IMR-90 (cell line): ENCODE measurements around the gene RAD21L1. TPM values are rescaled to one million over a fixed set of nuclear protein-coding genes. Genes with fewer than 3 reads are reported as not detected.

Source experiments
- ATAC-seq: fragments of 200-7000 bp; cut with Tn5 transposase; 2 replicates; pipeline ENCODE4 v1.9.1; 2020; ENCODE audit warnings: low read depth, mild to moderate bottlenecking, moderate library complexity
- BruUV-seq: library from RNA; stranded (reverse); fragments of 400-500 nt; replicated peaks from 2 replicates; lab custom pipeline; 2021; lab: Mats Ljungman, UMichigan
- CTCF ChIA-PET: fragments of 300-600 bp; formaldehyde crosslinking; extraction: SDS; loops from one replicate; lab custom pipeline; 2021; ENCODE audit warnings: antibody characterized with exemption; lab: Yijun Ruan, JAX
- POLR2A ChIA-PET: fragments of 300-600 bp; sonication (Branson Sonifier 250); formaldehyde crosslinking; loops from one replicate; lab custom pipeline; 2022; ENCODE audit warnings: antibody characterized with exemption; ENCODE audit not compliant: unreplicated experiment; lab: Charles Lee
- DNase-seq: peaks from one replicate; pipeline ENCODE4 v3.0.0; 2013
- H2AFZ ChIP-seq: replicated peaks from 2 replicates; pipeline ENCODE3; 2013; ENCODE audit warnings: low read length, mild to moderate bottlenecking; ENCODE audit not compliant: poor library complexity
- H2AK5ac ChIP-seq: 2 replicates; pipeline ENCODE4 v1.6.1; 2013; ENCODE audit warnings: low read depth, low read length, inconsistent platforms
- H2AK9ac ChIP-seq: replicated peaks from 2 replicates; pipeline ENCODE3; 2013; ENCODE audit warnings: mild to moderate bottlenecking, low read depth, low read length, moderate library complexity; ENCODE audit not compliant: poor library complexity
- H2BK120ac ChIP-seq: 2 replicates; pipeline ENCODE4 v1.6.1; 2013; ENCODE audit warnings: low read depth, low read length, inconsistent platforms
- H2BK15ac ChIP-seq: 3 replicates; pipeline ENCODE4 v1.6.1; 2013; ENCODE audit warnings: low read depth, low read length, inconsistent platforms
- H2BK20ac ChIP-seq: 2 replicates; pipeline ENCODE4 v1.6.1; 2013; ENCODE audit warnings: low read depth, mild to moderate bottlenecking, inconsistent platforms, low read length, moderate library complexity
- H2BK5ac ChIP-seq: 2 replicates; pipeline ENCODE4 v1.6.1; 2013; ENCODE audit warnings: mild to moderate bottlenecking, low read depth, low read length, inconsistent platforms; ENCODE audit not compliant: poor library complexity, severe bottlenecking
- H3K14ac ChIP-seq: replicated peaks from 2 replicates; pipeline ENCODE4 v1.6.1; 2013; ENCODE audit warnings: low read depth, low read length, inconsistent platforms
- H3K18ac ChIP-seq: 2 replicates; pipeline ENCODE4 v1.6.1; 2013; ENCODE audit warnings: low read depth, low read length, control low read depth
- H3K23ac ChIP-seq: 2 replicates; pipeline ENCODE4 v1.6.1; 2013; ENCODE audit warnings: low read depth, low read length, inconsistent platforms
- H3K27ac ChIP-seq: 2 replicates; pipeline ENCODE4 v1.5.1; 2013; ENCODE audit warnings: mild to moderate bottlenecking, control low read depth, low read length; ENCODE audit not compliant: insufficient read depth
- H3K27me3 ChIP-seq: 2 replicates; pipeline ENCODE4 v1.6.1; 2013; ENCODE audit warnings: low read length; ENCODE audit not compliant: control insufficient read depth, insufficient read depth
- H3K36me3 ChIP-seq: 2 replicates; pipeline ENCODE4 v1.6.1; 2013; ENCODE audit warnings: low read length, mixed read lengths; ENCODE audit not compliant: control insufficient read depth, insufficient read depth
- H3K4ac ChIP-seq: 2 replicates; pipeline ENCODE4 v1.6.1; 2013; ENCODE audit warnings: low read depth, low read length, inconsistent platforms
- H3K4me1 ChIP-seq: 2 replicates; pipeline ENCODE4 v1.6.1; 2013; ENCODE audit warnings: low read length, mixed read lengths; ENCODE audit not compliant: control insufficient read depth, insufficient read depth
- H3K4me2 ChIP-seq: 2 replicates; pipeline ENCODE4 v1.6.1; 2013; ENCODE audit warnings: low read depth, mild to moderate bottlenecking, control low read depth, low read length, moderate library complexity
- H3K4me3 ChIP-seq: 2 replicates; pipeline ENCODE4 v1.5.1; 2013; ENCODE audit warnings: low read depth, mild to moderate bottlenecking, control low read depth, low read length, moderate library complexity; ENCODE audit not compliant: insufficient read depth
- H3K56ac ChIP-seq: 2 replicates; pipeline ENCODE4 v1.6.1; 2013; ENCODE audit warnings: low read length, inconsistent platforms; ENCODE audit not compliant: insufficient read depth; ENCODE audit errors: extremely low read depth
- H3K79me1 ChIP-seq, 2 experiments: 2 replicates each; pipeline ENCODE4 v1.6.1; 2013; ENCODE audit warnings: low read length in 2 of 2, inconsistent platforms in 1 of 2, low read depth in 1 of 2
- H3K9ac ChIP-seq: 2 replicates; pipeline ENCODE4 v1.6.1; 2013; ENCODE audit warnings: low read depth, low read length, control low read depth
- H3K9me1 ChIP-seq: 2 replicates; pipeline ENCODE4 v1.6.1; 2013; ENCODE audit warnings: low read length, inconsistent platforms; ENCODE audit not compliant: insufficient read depth
- H3K9me3 ChIP-seq: 2 replicates; pipeline ENCODE4 v1.6.1; 2013; ENCODE audit warnings: low read length; ENCODE audit not compliant: control insufficient read depth, insufficient read depth
- H4K20me1 ChIP-seq: 2 replicates; pipeline ENCODE4 v1.6.1; 2013; ENCODE audit warnings: low read length, inconsistent platforms; ENCODE audit not compliant: insufficient read depth
- H4K5ac ChIP-seq: 2 replicates; pipeline ENCODE4 v1.6.1; 2013; ENCODE audit warnings: mild to moderate bottlenecking, low read depth, low read length, control low read depth
- H4K8ac ChIP-seq, 2 experiments: 2 replicates each; pipeline ENCODE4 v1.6.1; 2013; ENCODE audit warnings: low read depth in 2 of 2, low read length in 2 of 2, control low read depth in 1 of 2, inconsistent platforms in 1 of 2
- H4K91ac ChIP-seq: 2 replicates; pipeline ENCODE4 v1.6.1; 2013; ENCODE audit warnings: low read depth, low read length, inconsistent platforms; ENCODE audit not compliant: insufficient read depth
- CEBPB ChIP-seq: IDR thresholded peaks from 2 replicates; pipeline ENCODE4 v1.6.1; 2012; ENCODE audit warnings: low read depth, low read length, improper control_type of control experiment
- NFE2L2 ChIP-seq: fragments of 150-350 bp; IDR thresholded peaks from 2 replicates; pipeline ENCODE4 v1.6.1; 2016; ENCODE audit warnings: low read depth, mild to moderate bottlenecking, low read length
- RFX5 ChIP-seq: IDR thresholded peaks from 2 replicates; pipeline ENCODE4 v1.8.0; 2012; ENCODE audit warnings: low read depth, mild to moderate bottlenecking, low read length, moderate library complexity
- WGBS, 2 experiments: methylation state at CpG; one replicate each; pipeline versions ENCODE4 v1.1.5 to v1.1.7; 2013; ENCODE audit warnings: missing lambda C conversion rate in 2 of 2; ENCODE audit not compliant: insufficient read length in 1 of 2; ENCODE audit errors: extremely low coverage in 2 of 2; 5-methylcytosine and 5-hydroxymethylcytosine counted together
- dilution Hi-C: fragments of 300-500 bp; cut with HindIII; formaldehyde crosslinking; loops from one replicate; pipeline ENCODE4 v1.14.3; 2018; ENCODE audit warnings: low sequenced_read_pairs; ENCODE audit not compliant: unreplicated experiment
- in situ Hi-C: fragments of 300-500 bp; cut with MboI; formaldehyde crosslinking; loops from 3 replicates; pipeline ENCODE4 v1.14.3; 2019; ENCODE audit warnings: low sequenced_read_pairs, inconsistent platforms, mixed read lengths
- intact Hi-C: fragments of 100-400 bp; cut with micrococcal nuclease; formaldehyde crosslinking; loops from 2 replicates; pipeline ENCODE4 v1.10.0; 2022
- polyA plus RNA-seq, 3 experiments: library from polyadenylated mRNA; depleted of rRNA; stranded (reverse); fragments of >200 nt; gene quantifications; 2 replicates each; pipeline ENCODE4 v1.2.3, GENCODE V29; 2012; ENCODE audit warnings: low replicate concordance in 1 of 3
- total RNA-seq: library from RNA; depleted of rRNA; stranded (reverse); fragments of >200 nt; gene quantifications from 2 replicates; pipeline ENCODE4 v1.2.3, GENCODE V29; 2012

Gene RAD21L1
- total and polyA plus RNA-seq, 2 of the 4 experiments (the other 2 are of a cell fraction) = not detected

DNA sequence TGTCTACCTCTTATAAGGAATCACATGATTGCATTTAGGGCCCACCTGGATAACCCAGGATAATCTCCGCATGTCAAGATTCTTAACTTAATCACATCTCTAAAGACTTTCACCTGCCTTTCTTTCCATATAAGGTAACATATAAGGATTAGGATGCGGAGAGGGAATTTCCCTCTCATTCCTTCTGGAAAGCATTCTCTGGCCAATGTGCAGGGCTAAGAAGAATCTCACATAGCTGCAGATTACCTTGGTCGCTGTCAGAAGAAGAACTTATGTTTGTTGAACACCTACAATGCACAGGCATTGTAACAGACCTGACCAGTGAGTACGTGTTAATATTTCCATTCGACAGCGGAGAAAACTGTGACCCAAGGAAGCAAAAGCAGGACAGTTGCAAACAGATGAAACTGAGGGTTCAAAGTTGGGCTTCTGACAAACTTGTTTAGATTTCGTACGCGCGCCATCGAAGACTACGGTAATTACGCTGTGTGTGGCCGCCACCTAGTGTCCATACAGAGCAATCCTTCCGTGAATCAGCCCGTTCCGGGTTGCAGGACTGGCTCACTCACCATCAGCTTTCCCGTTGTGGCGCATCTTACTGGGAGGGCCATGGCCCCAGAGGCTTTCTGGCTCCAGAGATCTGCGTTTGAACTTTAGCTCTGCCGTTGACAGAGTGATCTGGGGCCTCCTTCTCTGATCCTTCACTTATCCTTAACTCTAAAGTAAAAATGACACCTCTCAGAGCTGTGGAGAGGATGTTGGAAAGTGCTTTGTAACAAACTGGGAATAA is 13.0 kb upstream of the RAD21L1 start (continued):
- TF ChIP-seq NFE2L2 = no peak

DNA sequence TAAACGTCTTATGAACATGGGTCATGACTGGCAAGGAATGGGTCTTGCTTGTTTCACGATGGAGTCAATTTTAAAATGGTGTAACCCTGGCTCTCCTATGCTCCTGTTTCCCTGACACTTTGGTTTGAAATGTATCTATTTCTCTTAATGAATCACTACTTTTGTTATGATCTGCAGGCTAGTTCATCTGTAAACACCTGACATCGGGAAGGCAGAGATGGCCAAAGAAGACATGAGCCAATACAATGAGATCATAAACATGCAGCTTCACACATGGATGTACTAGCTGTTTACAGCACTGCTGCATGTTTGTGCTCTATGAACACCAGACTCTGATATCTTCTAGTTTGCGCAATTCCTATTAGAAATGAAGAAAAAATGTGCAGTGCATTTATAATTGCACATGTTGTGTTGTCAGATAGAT is 11.0 kb upstream of the RAD21L1 start:
- Histone ChIP-seq H3K27ac (no peak overlapping the region), H4K8ac (no peak overlapping the region), H4K91ac (no peak overlapping the region), H2BK5ac (no peak overlapping the region), H2AFZ (no peak overlapping the region), H2AK9ac (no peak overlapping the region), H2BK20ac (no peak overlapping the region), H3K56ac (no peak overlapping the region), H2BK120ac (no peak overlapping the region), H3K9me3 (no peaks in the 10 kb centered on the region), H4K5ac (no peak overlapping the region), H2AK5ac (no peak overlapping the region), H3K4me2 (no peak overlapping the region), H3K4me1 (no peaks in the 10 kb centered on the region), H3K9ac (no peak overlapping the region), H3K23ac (no peak overlapping the region), H3K36me3 (no peaks in the 10 kb centered on the region), H3K9me1 (no peaks in the 10 kb centered on the region), H4K20me1 (no peaks in the 10 kb centered on the region), H3K4ac (no peak overlapping the region), H3K79me1 (no peaks in the 10 kb centered on the region), H3K4me3 (no peak overlapping the region), H3K27me3 (peaks cover 16% of the 10 kb centered on the region), H2BK15ac (no peak overlapping the region), H3K14ac (no peak overlapping the region), H3K18ac (no peak overlapping the region)
- dilution Hi-C loops = no loop called here
- intact Hi-C loops = loop anchor here (1.0 to 10.0 kb wide), 4 partner anchors 108 to 399 kb away; partner anchors contain the start of gene FKBP1A
- TF ChIP-seq RFX5 = no peak
- peak; percentile 48 for TF ChIP-seq CEBPB
- peak; percentile 16 for DNase-seq
- 68% methylated on average over 3 of the region's 4 CpGs; no CpG with 5 or more reads in 1 of the 2 experiments for WGBS, 2 experiments
- CTCF ChIA-PET = no interaction called here
- BruUV-seq = no TSS peak
- no peak for ATAC-seq
- POLR2A ChIA-PET = no interaction called here
- in situ Hi-C loops = loop anchor here (10.0 kb wide), 1 partner anchor 400 kb away; no protein-coding TSS in a partner anchor
